LoVo (cell line): ENCODE results near the gene CDHR2.

ENCODE experiments used
- DNase-seq: peaks from one replicate; pipeline ENCODE4 v3.0.0-alpha.2; 2016; ENCODE audit warnings: low spot score

The CDHR2 gene

GRCh38 chr5:176548967-176549444, at the start of gene CDHR2:
CDHR2 (plus strand) TSS chr5:176549342; CDS start chr5:176565353, 16,011 bp downstream.
- DNase-seq, result no peak

- DNase-seq, result no peak
These were observed 48.6 kb upstream of the CDHR2 start for GRCh38 chr5:176500511-176500910.

GRCh38 chr5:176501333-176501732, 47.8 kb upstream of the CDHR2 start:
- DNase-seq, result no peak

- DNase-seq, result no peak
These were observed 45.6 kb upstream of the CDHR2 start for GRCh38 chr5:176503496-176503895.

- DNase-seq, result no peak
These were observed 41.2 kb upstream of the CDHR2 start for GRCh38 chr5:176507911-176508310.

- no peak for DNase-seq
These were observed 40.5 kb upstream of the CDHR2 start for GRCh38 chr5:176508603-176509002.

- no peak for DNase-seq
These were observed 35.4 kb upstream of the CDHR2 start for GRCh38 chr5:176513788-176514187.

GRCh38 chr5:176514244-176514950, 34.7 kb upstream of the CDHR2 start:
- DNase-seq, result no peak

- DNase-seq, result no peak
These were observed 33.7 kb upstream of the CDHR2 start for GRCh38 chr5:176515396-176515795.

- DNase-seq, result no peak
These were observed 32.0 kb upstream of the CDHR2 start for GRCh38 chr5:176517053-176517661.

GRCh38 chr5:176519810-176520720, 29.1 kb upstream of the CDHR2 start:
- DNase-seq, result no peak

GRCh38 chr5:176521286-176521685, 27.9 kb upstream of the CDHR2 start:
- DNase-seq, result no peak

GRCh38 chr5:176521699-176522263, 27.4 kb upstream of the CDHR2 start:
- DNase-seq, result no peak

- no peak for DNase-seq
These were observed 25.0 kb upstream of the CDHR2 start for GRCh38 chr5:176524138-176524537.

GRCh38 chr5:176524987-176525386, 24.2 kb upstream of the CDHR2 start:
- no peak for DNase-seq

GRCh38 chr5:176525677-176526076, 23.5 kb upstream of the CDHR2 start:
- DNase-seq, result no peak

GRCh38 chr5:176526462-176526861, 22.7 kb upstream of the CDHR2 start:
- no peak for DNase-seq

GRCh38 chr5:176527246-176528222, 21.6 kb upstream of the CDHR2 start:
- DNase-seq, result no peak

GRCh38 chr5:176528301-176528700, 20.8 kb upstream of the CDHR2 start:
- no peak for DNase-seq

GRCh38 chr5:176528761-176529115, 20.4 kb upstream of the CDHR2 start:
- no peak for DNase-seq

GRCh38 chr5:176529116-176529740, 19.9 kb upstream of the CDHR2 start:
- DNase-seq, result no peak
